ENCODE results near the gene PPFIBP2.

GRCh38 chr11:7636350-7636749, 122.6 kb downstream of the PPFIBP2 start:
- TF ChIP-seq CTCF (IDR thresholded peaks at IDR 0.05) (no peak), POLR2A (IDR thresholded peaks at IDR 0.05) (no peak)
